SK-N-MC (cell line): ENCODE results near the gene DNAL1.

ENCODE experiments used
- DNase-seq: peaks from one replicate; pipeline ENCODE4 v3.0.0-alpha.2; 2011; ENCODE audit warnings: low read depth, low spot score
- H3K27ac ChIP-seq: fragments of 200-600 bp; sonication (generic); 2 replicates; pipeline ENCODE4 v1.5.1; 2016; ENCODE audit warnings: mixed run types
- H3K36me3 ChIP-seq: fragments of 200-600 bp; sonication (generic); 2 replicates; pipeline ENCODE4 v1.6.1; 2017; ENCODE audit warnings: antibody characterized with exemption, low read length, mixed read lengths; ENCODE audit not compliant: insufficient read depth
- H3K4me3 ChIP-seq: fragments of 200-600 bp; sonication (generic); 2 replicates; pipeline ENCODE4 v1.5.1; 2016
- H3K9ac ChIP-seq: fragments of 200-600 bp; sonication (generic); 2 replicates; pipeline ENCODE4 v1.8.0; 2017; ENCODE audit warnings: mixed run types, mixed read lengths; ENCODE audit not compliant: insufficient read length
- H3K9me3 ChIP-seq: fragments of 200-600 bp; sonication (generic); 2 replicates; pipeline ENCODE4 v1.6.1; 2017; ENCODE audit warnings: low read depth, mild to moderate bottlenecking, antibody characterized with exemption, low read length, moderate library complexity, mixed read lengths
- EZH2 ChIP-seq: fragments of 200-600 bp; sonication (generic); IDR thresholded peaks from one replicate; pipeline ENCODE4 v1.6.1; 2017; ENCODE audit warnings: antibody characterized with exemption
- FOXP2 ChIP-seq: optimal IDR thresholded peaks from 2 replicates; pipeline ENCODE3; 2011; ENCODE audit warnings: mild to moderate bottlenecking, moderate library complexity; ENCODE audit not compliant: insufficient read depth; ENCODE audit errors: extremely low read length, control extremely low read depth
- POLR2AphosphoS5 ChIP-seq: IDR thresholded peaks from 2 replicates; pipeline ENCODE4 v1.6.1; 2012; ENCODE audit warnings: mild to moderate bottlenecking, low read depth, low read length, borderline replicate concordance

The DNAL1 gene

DNA sequence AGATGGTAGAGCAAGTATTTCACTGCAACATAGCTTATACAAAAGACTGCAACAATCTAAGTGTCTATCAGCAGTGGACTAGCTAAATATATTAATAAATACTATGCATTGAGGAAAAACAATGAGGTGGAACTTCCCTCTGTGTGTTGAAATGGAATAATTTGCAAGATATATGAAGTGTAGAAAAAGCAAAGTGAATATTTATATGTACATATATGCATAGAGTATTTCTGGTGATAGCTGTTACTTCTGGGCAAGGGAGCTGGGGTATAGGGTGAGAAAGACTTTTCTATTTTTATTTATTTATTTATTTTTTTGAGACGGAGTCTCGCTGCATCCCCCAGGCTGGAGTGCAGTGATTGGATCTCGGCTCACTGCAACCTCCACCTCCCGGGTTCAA lies 33.9 kb downstream of the DNAL1 start:
- no peaks in the 10 kb centered on the region for H3K36me3 ChIP-seq
- no peak overlapping the region for H3K9ac ChIP-seq
- no peaks in the 10 kb centered on the region for H3K9me3 ChIP-seq
- H3K4me3 ChIP-seq, result no peak overlapping the region
- TF ChIP-seq EZH2, result no peak
- TF ChIP-seq POLR2AphosphoS5, result no peak
- no peak for TF ChIP-seq FOXP2
- no peak for DNase-seq
- no peak overlapping the region for H3K27ac ChIP-seq

DNA sequence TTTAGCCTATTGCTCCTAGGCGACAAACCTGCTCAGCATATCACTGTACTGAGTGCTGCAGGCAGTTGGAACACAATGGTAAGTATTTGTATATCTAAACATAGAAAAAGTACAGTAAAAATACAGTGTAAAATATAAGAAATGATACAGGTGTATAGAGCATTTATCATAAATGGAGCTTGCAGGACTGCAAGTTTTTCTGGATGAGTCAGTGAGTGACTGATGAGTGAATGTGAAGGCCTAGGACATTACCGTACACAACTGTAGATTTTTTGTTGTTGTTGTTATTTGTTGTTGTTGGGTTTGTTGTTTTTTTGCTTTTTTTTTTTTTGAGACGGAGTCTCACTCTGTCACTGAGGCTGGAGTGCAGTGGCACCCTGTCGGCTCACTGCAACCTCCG lies 36.0 kb downstream of the DNAL1 start:
- Histone ChIP-seq H3K9me3 (no peaks in the 10 kb centered on the region), H3K9ac (no peak overlapping the region), H3K36me3 (no peaks in the 10 kb centered on the region), H3K27ac (no peak overlapping the region), H3K4me3 (no peak overlapping the region)
- TF ChIP-seq FOXP2, result no peak
- no peak for TF ChIP-seq POLR2AphosphoS5
- TF ChIP-seq EZH2, result no peak
- DNase-seq, result no peak

DNA sequence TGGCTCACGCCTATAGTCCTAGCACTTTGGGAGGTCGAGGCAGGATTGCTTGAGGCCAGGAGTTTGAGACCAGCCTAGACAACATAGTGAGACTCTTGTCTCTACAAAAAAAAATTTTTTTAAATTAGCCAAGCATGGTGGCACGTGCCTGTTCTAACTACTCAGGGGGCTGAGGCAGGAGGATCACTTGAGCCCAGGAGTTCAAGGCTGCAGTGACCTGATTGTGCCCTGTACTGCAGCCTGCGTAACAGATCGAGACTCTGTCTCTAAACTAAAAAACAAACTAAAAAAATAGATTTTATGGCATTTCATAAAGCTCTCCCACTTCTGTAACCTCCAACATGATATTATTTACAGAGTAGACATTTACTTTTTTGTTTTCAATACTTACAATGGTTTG lies 39.8 kb downstream of the DNAL1 start:
- Histone ChIP-seq H3K9me3 (no peaks in the 10 kb centered on the region), H3K36me3 (no peaks in the 10 kb centered on the region), H3K4me3 (no peak overlapping the region), H3K9ac (no peak overlapping the region), H3K27ac (no peak overlapping the region)
- TF ChIP-seq FOXP2 (no peak), POLR2AphosphoS5 (no peak), EZH2 (no peak)
- no peak for DNase-seq

DNA sequence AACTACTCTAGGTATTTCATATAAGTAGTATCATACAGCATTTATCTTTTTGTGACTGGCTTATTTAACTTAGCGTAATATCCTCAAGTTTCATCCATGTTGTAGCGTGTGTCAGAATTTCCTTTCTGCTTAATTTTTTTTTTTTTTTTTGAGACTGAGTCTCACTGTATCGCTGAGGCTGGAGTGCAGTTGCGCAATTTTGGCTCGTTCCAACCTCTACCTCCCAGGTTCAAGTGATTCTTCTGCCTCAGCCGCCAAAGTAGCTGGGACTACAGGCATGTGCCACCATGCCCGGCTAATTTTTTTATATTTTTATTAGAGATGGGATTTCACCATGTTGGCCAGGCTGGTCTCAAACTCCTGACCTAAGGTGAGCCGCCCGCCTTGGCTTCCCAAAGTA lies 40.5 kb downstream of the DNAL1 start:
- H3K36me3 ChIP-seq, result no peaks in the 10 kb centered on the region
- no peak for DNase-seq
- H3K4me3 ChIP-seq, result no peak overlapping the region
- TF ChIP-seq FOXP2 (no peak), POLR2AphosphoS5 (no peak), EZH2 (no peak)
- no peak overlapping the region for H3K27ac ChIP-seq
- H3K9ac ChIP-seq, result no peak overlapping the region
- no peaks in the 10 kb centered on the region for H3K9me3 ChIP-seq

DNA sequence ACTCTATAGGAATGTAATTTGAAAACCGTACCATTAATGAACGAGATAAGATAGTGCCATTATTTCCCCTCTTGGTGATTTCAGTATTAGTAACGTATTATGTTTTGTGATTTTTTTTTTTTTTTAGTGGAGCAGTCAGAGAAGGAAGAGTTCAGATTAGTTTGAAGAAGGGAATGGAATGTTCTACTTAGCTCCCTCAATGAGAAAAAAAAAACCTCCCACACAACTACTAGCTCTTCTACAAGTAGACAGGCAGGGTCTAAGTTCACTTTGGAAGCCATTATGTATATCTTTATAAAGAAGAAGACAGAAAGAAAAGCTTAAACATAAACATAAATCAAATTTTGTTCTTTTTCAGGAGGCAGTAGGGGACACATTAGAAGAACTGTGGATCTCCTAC lies 42.1 kb downstream of the DNAL1 start:
- H3K9me3 ChIP-seq, result no peaks in the 10 kb centered on the region
- H3K4me3 ChIP-seq, result no peak overlapping the region
- no peak overlapping the region for H3K9ac ChIP-seq
- TF ChIP-seq FOXP2 (no peak), EZH2 (no peak), POLR2AphosphoS5 (no peak)
- no peaks in the 10 kb centered on the region for H3K36me3 ChIP-seq
- DNase-seq, result no peak
- H3K27ac ChIP-seq, result no peak overlapping the region

DNA sequence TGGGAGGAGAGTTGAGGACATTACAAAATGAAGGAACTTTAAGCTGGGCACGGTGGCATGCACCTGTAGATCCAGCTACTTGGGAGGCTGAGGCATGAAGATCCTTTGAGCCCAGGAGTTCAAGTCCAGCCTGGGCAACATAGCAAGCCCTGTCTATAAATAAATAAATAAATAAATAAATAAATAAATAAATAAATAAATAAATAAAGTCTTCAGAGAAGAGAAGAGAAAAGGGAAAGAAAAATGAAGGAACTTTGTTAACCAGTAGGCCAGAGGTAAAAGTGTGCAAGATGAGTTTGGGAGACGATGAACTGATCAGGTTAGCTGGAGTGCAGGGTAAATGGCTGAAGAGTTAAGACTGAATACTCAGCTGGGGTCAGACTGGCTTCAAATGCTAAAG lies 49.3 kb downstream of the DNAL1 start:
- no peak overlapping the region for H3K27ac ChIP-seq
- TF ChIP-seq FOXP2 (no peak), POLR2AphosphoS5 (no peak), EZH2 (no peak)
- DNase-seq, result no peak

DNA sequence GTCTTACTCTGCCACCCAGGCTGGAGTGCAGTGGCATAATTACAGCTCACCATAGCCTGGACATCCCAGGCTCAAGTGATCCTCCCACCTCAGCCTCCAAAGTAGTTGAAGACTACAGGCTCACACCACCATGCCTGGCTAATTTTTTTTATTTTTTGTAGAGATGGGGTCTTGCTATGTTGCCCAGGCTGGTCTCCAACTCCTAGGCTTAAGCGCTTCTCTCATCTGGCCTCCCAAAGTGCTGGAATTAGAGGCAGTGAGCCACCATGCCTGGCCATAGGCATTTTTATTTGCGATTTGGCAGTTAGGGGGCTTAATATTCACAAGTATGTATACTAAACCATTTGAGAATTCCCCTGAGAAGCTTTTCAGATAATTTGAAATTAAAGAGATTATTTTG lies 50.3 kb downstream of the DNAL1 start:
- Histone ChIP-seq H3K27ac (no peak overlapping the region), H3K36me3 (no peaks in the 10 kb centered on the region), H3K9me3 (no peaks in the 10 kb centered on the region), H3K4me3 (no peak overlapping the region), H3K9ac (no peak overlapping the region)
- TF ChIP-seq POLR2AphosphoS5 (no peak), EZH2 (no peak), FOXP2 (no peak)
- no peak for DNase-seq

More for the DNA sequence above, 49.3 kb downstream of the DNAL1 start:
- Histone ChIP-seq H3K9ac (no peak overlapping the region), H3K4me3 (no peak overlapping the region), H3K9me3 (no peaks in the 10 kb centered on the region), H3K36me3 (no peaks in the 10 kb centered on the region)

DNA sequence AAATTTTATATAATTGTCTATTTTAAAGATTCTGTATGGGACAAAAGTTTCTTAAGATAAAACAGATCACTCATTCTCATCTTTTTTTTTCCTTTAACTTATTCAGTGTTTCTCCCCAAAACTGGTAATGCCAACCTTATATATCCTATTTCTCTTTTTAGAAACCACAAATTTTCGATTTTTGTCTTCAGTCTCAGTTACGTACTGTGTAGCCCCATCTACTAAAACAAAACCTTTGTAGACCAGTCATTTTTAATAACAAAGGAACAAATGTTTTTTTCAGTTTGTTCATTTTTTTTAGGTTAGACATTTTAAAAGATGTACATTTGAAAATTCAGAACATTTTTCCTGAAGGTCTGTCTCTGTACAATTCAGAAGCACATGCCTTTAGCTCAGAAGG lies 51.2 kb downstream of the DNAL1 start:
- H3K27ac ChIP-seq, result no peak overlapping the region
- DNase-seq, result no peak
- H3K4me3 ChIP-seq, result no peak overlapping the region
- no peak for TF ChIP-seq POLR2AphosphoS5
- no peak for TF ChIP-seq FOXP2
- TF ChIP-seq EZH2, result no peak
- no peaks in the 10 kb centered on the region for H3K9me3 ChIP-seq
- no peaks in the 10 kb centered on the region for H3K36me3 ChIP-seq
- no peak overlapping the region for H3K9ac ChIP-seq
